ENCODE data around the gene CFAP410.

The CFAP410 gene

DNA sequence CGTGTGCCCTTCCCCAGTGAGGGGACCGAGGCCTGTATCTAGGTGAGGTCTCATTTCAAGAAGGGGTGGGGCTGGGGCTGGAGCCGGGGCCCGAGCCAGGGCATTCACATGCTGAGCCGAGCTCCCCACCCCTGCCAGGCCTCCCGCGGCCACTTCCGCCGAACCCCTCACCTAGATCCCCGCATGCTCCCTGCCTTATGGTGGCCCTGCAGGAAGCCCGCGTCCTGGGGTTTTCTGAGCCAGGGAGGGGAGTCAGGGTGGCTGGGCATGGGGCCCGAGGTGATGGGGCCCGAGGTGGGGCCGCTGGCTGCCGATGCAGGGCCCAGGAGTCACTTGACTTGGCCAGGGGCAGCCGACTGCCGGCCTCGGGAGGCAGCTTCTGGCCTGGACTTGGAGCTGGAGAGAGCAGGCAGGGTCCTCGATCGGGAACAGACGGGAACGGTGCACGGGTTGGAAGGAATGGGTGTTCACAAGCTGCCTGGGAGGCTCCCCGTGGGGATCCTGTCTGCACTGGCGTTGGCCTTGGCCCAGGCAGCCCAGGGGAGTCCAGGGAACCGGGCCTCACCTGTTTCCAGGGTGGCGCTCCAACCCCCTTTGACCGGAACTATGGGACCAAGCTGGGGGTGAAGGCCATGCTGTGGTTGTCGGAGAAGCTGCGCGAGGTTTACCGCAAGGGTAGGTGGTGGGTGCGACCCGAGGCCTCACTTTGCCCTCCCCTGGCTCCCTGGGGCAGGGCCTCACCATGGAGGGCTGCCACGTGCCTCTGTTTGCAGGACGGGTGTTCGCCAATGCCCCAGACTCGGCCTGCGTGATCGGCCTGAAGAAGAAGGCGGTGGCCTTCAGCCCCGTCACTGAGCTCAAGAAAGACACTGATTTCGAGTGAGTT, 13.6 kb downstream of the CFAP410 start:
- TF ChIP-seq, protein P1, sequence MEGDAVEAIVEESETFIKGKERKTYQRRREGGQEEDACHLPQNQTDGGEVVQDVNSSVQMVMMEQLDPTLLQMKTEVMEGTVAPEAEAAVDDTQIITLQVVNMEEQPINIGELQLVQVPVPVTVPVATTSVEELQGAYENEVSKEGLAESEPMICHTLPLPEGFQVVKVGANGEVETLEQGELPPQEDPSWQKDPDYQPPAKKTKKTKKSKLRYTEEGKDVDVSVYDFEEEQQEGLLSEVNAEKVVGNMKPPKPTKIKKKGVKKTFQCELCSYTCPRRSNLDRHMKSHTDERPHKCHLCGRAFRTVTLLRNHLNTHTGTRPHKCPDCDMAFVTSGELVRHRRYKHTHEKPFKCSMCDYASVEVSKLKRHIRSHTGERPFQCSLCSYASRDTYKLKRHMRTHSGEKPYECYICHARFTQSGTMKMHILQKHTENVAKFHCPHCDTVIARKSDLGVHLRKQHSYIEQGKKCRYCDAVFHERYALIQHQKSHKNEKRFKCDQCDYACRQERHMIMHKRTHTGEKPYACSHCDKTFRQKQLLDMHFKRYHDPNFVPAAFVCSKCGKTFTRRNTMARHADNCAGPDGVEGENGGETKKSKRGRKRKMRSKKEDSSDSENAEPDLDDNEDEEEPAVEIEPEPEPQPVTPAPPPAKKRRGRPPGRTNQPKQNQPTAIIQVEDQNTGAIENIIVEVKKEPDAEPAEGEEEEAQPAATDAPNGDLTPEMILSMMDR (IDR thresholded peaks at IDR 0.05; ENCODE audit: low read length, missing control alignments), result no peak
- no peak for DNase-seq (ENCODE audit: low read depth)
- no peak overlapping the region for H3K4me3 ChIP-seq (replicated peaks; ENCODE audit: low read depth, low read length)

DNA sequence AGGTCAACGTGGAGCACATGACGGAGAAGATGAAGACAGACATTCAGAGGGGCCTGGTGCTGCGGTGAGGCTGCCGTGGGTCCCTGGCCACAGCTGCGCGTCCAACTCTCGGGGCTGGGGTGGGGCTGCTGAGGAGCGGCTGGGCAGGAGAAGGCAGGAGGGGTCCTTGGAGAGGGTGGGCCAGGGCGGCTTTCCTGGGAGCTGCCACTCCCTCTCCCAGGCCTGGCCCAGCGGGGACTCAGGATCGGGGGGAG, 14.4 kb downstream of the CFAP410 start:
- TF ChIP-seq, protein P1 (IDR thresholded peaks at IDR 0.05; ENCODE audit: low read length, missing control alignments), result no peak
- no peak overlapping the region for H3K4me3 ChIP-seq (replicated peaks; ENCODE audit: low read depth, low read length)
- DNase-seq (ENCODE audit: low read depth), result no peak

DNA sequence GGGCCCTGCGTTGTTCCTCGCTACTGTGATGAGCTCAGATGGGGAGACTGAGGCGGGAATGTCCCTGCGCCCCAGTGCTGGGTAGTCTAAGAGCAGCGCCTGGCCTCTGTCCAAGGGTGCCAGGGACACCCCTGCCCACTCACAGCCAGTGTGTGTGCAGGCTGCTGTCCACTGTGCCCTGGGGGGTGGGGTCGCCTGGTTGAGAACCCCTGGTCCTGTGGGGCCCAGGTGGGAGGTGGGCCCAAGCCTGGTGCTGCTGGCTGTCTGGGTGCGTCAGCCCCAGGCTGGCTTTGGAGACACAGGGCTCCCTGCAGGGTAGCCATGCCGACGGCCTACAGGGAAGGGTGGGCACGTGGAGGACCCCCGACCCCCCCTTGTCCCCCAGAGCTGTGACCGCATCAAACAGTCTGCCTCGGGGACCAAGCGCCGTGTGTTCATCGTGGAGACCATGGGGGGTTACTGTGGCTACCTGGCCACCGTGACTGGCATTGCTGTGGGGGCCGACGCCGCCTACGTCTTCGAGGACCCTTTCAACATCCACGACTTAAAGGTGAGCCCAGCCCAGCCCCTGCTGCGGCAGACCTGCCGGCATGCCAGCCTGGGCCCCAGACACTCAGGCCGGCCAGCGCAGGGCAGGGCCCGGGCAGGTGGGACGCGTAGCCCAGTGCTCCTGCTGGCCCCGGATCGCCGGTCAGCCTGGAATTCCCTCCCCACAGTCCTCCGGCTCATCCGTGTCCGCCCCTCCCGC, 14.9 kb downstream of the CFAP410 start:
- TF ChIP-seq, protein P1 (IDR thresholded peaks at IDR 0.05; ENCODE audit: low read length, missing control alignments), result no peak
- H3K4me3 ChIP-seq (replicated peaks; ENCODE audit: low read depth, low read length), result no peak overlapping the region
- no peak for DNase-seq (ENCODE audit: low read depth)

DNA sequence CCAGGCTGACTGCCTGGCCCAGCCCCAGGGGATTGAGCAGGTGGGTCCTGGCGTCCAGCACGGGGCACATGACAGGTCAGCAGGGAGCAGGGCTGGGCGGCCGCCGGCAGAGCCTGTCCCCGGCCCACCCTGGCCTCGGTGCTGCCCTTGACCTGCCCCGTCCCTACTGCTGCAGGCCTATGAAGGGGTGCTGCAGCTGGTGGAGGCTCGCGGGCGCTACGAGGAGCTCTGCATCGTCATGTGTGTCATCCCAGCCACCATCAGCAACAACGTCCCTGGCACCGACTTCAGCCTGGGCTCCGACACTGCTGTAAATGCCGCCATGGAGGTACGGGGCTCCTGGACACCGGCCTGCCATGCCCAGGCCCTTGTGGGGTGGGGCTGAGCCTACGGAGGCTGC, 15.6 kb downstream of the CFAP410 start:
- TF ChIP-seq, protein P1 (IDR thresholded peaks at IDR 0.05; ENCODE audit: low read length, missing control alignments), result no peak
- H3K4me3 ChIP-seq (replicated peaks; ENCODE audit: low read depth, low read length), result no peak overlapping the region
- DNase-seq (ENCODE audit: low read depth), result no peak

DNA sequence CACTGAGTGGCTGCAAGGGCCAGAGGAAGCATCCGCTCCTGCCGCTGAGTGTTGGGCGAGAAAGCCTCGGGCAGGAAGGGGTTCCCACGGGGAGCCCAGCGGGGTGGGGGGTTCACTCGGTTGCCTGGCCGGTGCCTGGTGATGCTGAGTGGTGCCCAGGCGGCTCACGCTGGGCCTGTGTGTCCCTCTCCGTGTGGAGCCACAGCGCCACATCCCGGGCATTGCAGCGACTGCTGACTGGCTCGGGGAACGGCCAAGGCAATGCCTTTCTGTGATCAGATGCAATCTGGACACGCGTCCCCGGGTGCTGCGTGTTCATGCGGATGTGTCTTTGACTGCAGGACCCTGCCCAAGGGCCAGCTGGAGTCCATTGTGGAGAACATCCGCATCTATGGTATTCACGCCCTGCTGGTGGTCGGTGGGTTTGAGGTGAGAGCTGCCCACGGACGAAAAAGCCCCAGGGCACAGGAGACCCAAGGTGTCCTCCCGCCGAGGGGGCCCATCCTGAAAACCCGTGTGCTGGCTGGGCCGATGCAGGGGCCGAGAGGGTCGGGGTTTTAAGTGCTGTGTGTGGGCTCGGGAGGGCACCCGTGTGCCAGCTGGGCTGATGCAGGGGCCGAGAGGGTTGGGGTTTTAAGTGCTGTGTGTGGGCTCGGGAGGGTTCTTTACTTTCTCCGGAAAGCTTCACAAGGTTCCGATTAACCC, 16.4 kb downstream of the CFAP410 start:
- H3K4me3 ChIP-seq (replicated peaks; ENCODE audit: low read depth, low read length), result no peak overlapping the region
- TF ChIP-seq, protein P1 (IDR thresholded peaks at IDR 0.05; ENCODE audit: low read length, missing control alignments), result no peak
- DNase-seq (ENCODE audit: low read depth), result no peak

DNA sequence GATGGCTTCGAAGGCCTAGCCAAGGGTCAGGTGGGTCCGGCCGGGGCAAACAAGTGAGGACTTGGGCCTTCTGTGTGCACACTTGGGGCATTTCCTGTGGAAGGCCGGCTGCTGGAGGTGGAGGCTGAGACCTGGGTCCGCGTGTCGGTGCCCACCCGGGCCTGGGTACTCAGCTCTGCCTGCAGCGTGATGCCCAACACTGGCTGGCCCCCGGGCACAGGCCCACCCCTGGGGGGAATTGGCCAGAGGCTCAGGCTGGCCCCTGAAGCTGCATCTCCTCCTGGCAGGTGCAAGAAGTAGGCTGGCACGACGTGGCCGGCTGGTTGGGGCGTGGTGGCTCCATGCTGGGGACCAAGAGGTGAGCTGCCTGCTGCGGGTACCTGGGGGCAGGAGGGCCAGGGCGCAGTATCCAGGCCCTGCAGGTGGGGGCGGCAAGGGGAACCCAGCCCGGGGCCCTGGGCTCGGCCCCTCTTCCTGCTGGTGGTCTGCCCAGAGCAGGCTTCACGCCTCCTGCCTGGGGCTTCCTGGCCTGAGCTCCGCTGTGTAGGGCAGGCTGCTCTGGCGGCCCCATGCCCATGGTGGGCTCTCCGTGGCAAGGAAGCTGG, 17.2 kb downstream of the CFAP410 start:
- no peak for DNase-seq (ENCODE audit: low read depth)
- H3K4me3 ChIP-seq (replicated peaks; ENCODE audit: low read depth, low read length), result no peak overlapping the region
- TF ChIP-seq, protein P1 (IDR thresholded peaks at IDR 0.05; ENCODE audit: low read length, missing control alignments), result no peak

Data from fibroblast of pulmonary artery (primary cell).